ENCODE measurements around the gene STYX.

The STYX gene

GRCh38 chr14:52783206-52783605, 53.2 kb downstream of the STYX start:
- H3K27ac ChIP-seq = no peak overlapping the region
- no peak for DNase-seq (ENCODE audit: low read depth, low spot score)

- no peak overlapping the region for H3K27ac ChIP-seq
- no peak for DNase-seq (ENCODE audit: low read depth, low spot score)
These were observed 56.9 kb downstream of the STYX start for GRCh38 chr14:52786887-52787286.

GRCh38 chr14:52789118-52789517, 59.2 kb downstream of the STYX start:
- H3K27ac ChIP-seq = no peak overlapping the region

GRCh38 chr14:52790011-52790755, 60.2 kb downstream of the STYX start:
- H3K27ac ChIP-seq = peak overlapping the region; percentile 88
- DNase-seq (ENCODE audit: low read depth, low spot score) = no peak

More at GRCh38 chr14:52789118-52789517, 59.2 kb downstream of the STYX start:
- no peak for DNase-seq (ENCODE audit: low read depth, low spot score)

- H3K27ac ChIP-seq = peak overlapping the region; percentile 88
- DNase-seq (ENCODE audit: low read depth, low spot score) = no peak
These were observed 60.8 kb downstream of the STYX start for GRCh38 chr14:52790756-52791222.

- peak within 1 kb of the TSS; percentile 88 for H3K27ac ChIP-seq
- DNase-seq (ENCODE audit: low read depth, low spot score) = peak; percentile 39
These were observed 61.5 kb downstream of the STYX start, which contains the start of gene GNPNAT1 for GRCh38 chr14:52791223-52792096. GNPNAT1 (minus strand) TSS chr14:52791607; CDS start chr14:52784650, 6,957 bp downstream.

- H3K27ac ChIP-seq = peak overlapping the region; percentile 88
- peak; percentile 22 for DNase-seq (ENCODE audit: low read depth, low spot score)
These were observed 62.1 kb downstream of the STYX start for GRCh38 chr14:52792097-52792415.

GRCh38 chr14:52793061-52793460, 63.1 kb downstream of the STYX start:
- no peak for DNase-seq (ENCODE audit: low read depth, low spot score)
- H3K27ac ChIP-seq = no peak overlapping the region

- H3K27ac ChIP-seq = no peak overlapping the region
- DNase-seq (ENCODE audit: low read depth, low spot score) = no peak
These were observed 67.7 kb downstream of the STYX start for GRCh38 chr14:52797653-52798052.

GRCh38 chr14:52798826-52799225, 68.9 kb downstream of the STYX start:
- no peak for DNase-seq (ENCODE audit: low read depth, low spot score)
- H3K27ac ChIP-seq = no peak overlapping the region

- no peak for DNase-seq (ENCODE audit: low read depth, low spot score)
- H3K27ac ChIP-seq = peak overlapping the region; percentile 84
These were observed 71.2 kb downstream of the STYX start for GRCh38 chr14:52801014-52801712.

GRCh38 chr14:52802597-52802996, 72.6 kb downstream of the STYX start:
- DNase-seq (ENCODE audit: low read depth, low spot score) = peak; percentile 77
- peak overlapping the region; percentile 84 for H3K27ac ChIP-seq

- DNase-seq (ENCODE audit: low read depth, low spot score) = no peak
- H3K27ac ChIP-seq = no peak overlapping the region
These were observed 76.1 kb downstream of the STYX start for GRCh38 chr14:52806115-52806514.

- no peak overlapping the region for H3K27ac ChIP-seq
- no peak for DNase-seq (ENCODE audit: low read depth, low spot score)
These were observed 78.1 kb downstream of the STYX start for GRCh38 chr14:52808101-52808500.

- no peak overlapping the region for H3K27ac ChIP-seq
- DNase-seq (ENCODE audit: low read depth, low spot score) = no peak
These were observed 91.9 kb downstream of the STYX start for GRCh38 chr14:52821805-52822250.

GRCh38 chr14:52824462-52824861, 94.5 kb downstream of the STYX start:
- no peak for DNase-seq (ENCODE audit: low read depth, low spot score)
- no peak overlapping the region for H3K27ac ChIP-seq

Data from epithelial cell of prostate (primary cell).